PC-9 (cell line): ENCODE measurements around the gene HES7. TPM values are rescaled to one million over a fixed set of nuclear protein-coding genes. Genes with fewer than 3 reads are reported as not detected.

Experiments used
- BruUV-seq: library from RNA; stranded (reverse); fragments of 400-500 nt; replicated peaks from 2 replicates; lab custom pipeline; 2021; lab: Mats Ljungman, UMichigan
- CTCF ChIA-PET: fragments of 300-600 bp; sonication (Branson Sonifier 250); formaldehyde crosslinking; loops from one replicate; lab custom pipeline; 2022; ENCODE audit warnings: antibody characterized with exemption; lab: Charles Lee
- POLR2A ChIA-PET: fragments of 300-600 bp; sonication (Branson Sonifier 250); formaldehyde crosslinking; loops from one replicate; lab custom pipeline; 2022; ENCODE audit warnings: antibody characterized with exemption; ENCODE audit not compliant: unreplicated experiment; lab: Charles Lee
- DNase-seq, 2 experiments: peaks; one replicate each; pipeline versions ENCODE4 v3.0.0 to v3.0.0-alpha.2; 2015 to 2022; ENCODE audit warnings: mixed read lengths in 1 of 2
- H2AFZ ChIP-seq: fragments of 200-600 bp; sonication (generic); 2 replicates; pipeline ENCODE4 v1.8.1; 2017; ENCODE audit warnings: antibody characterized with exemption
- H3F3A ChIP-seq: fragments of 200-600 bp; sonication (generic); 2 replicates; pipeline ENCODE4 v1.8.1; 2017; ENCODE audit warnings: antibody characterized with exemption, mild to moderate bottlenecking, low read depth; ENCODE audit not compliant: insufficient read depth
- H3K27ac ChIP-seq: fragments of 200-600 bp; sonication (generic); 2 replicates; pipeline ENCODE4 v1.6.1; 2016; ENCODE audit warnings: mixed run types
- H3K27me3 ChIP-seq: fragments of 200-600 bp; sonication (generic); 2 replicates; pipeline ENCODE4 v1.6.1; 2016; ENCODE audit warnings: low read depth, mixed run types; ENCODE audit not compliant: insufficient read depth
- H3K36me3 ChIP-seq: fragments of 200-600 bp; sonication (generic); 2 replicates; pipeline ENCODE4 v1.6.1; 2016; ENCODE audit warnings: low read depth, mixed run types
- H3K4me1 ChIP-seq: fragments of 200-600 bp; sonication (generic); replicated peaks from 2 replicates; pipeline ENCODE4 v1.6.1; 2016; ENCODE audit warnings: mixed run types; ENCODE audit not compliant: insufficient read depth
- H3K4me2 ChIP-seq: fragments of 200-600 bp; sonication (generic); 2 replicates; pipeline ENCODE4 v1.6.1; 2017; ENCODE audit warnings: mixed run types
- H3K4me3 ChIP-seq: fragments of 200-600 bp; sonication (generic); 2 replicates; pipeline ENCODE4 v1.6.1; 2016; ENCODE audit warnings: mixed run types
- H3K79me2 ChIP-seq: fragments of 200-600 bp; sonication (generic); 2 replicates; pipeline ENCODE4 v1.6.1; 2017; ENCODE audit warnings: low read depth, mixed run types
- H3K9me2 ChIP-seq: fragments of 200-600 bp; sonication (generic); 2 replicates; pipeline ENCODE4 v1.8.1; 2017; ENCODE audit warnings: mild to moderate bottlenecking; ENCODE audit not compliant: insufficient read depth
- H3K9me3 ChIP-seq: fragments of 200-600 bp; sonication (generic); 2 replicates; pipeline ENCODE4 v1.8.1; 2016; ENCODE audit warnings: low read depth; ENCODE audit not compliant: insufficient read depth
- H4K20me1 ChIP-seq: fragments of 200-600 bp; sonication (generic); 2 replicates; pipeline ENCODE4 v1.8.1; 2017; ENCODE audit not compliant: insufficient read depth
- CTCF ChIP-seq: fragments of 200-600 bp; sonication (generic); conservative IDR thresholded peaks from 2 replicates; pipeline ENCODE4 v1.6.1; 2017; ENCODE audit warnings: mixed run types, antibody characterized with exemption, mild to moderate bottlenecking, moderate library complexity
- EZH2 ChIP-seq: fragments of 200-600 bp; sonication (generic); IDR thresholded peaks from 2 replicates; pipeline ENCODE4 v1.8.0; 2017; ENCODE audit warnings: antibody characterized with exemption, low read depth
- intact Hi-C: fragments of 100-400 bp; cut with micrococcal nuclease; formaldehyde crosslinking; loops from one replicate; pipeline ENCODE4 v1.10.0; 2022; ENCODE audit not compliant: unreplicated experiment
- total RNA-seq: library from RNA; stranded (reverse); gene quantifications from 2 replicates; pipeline ENCODE4 v1.2.3, GENCODE V29; 2021

The HES7 gene
- total RNA-seq, 1 experiment from 2014 or later: 2.6 TPM

- H3K9me3 ChIP-seq: no peaks in the 10 kb centered on the region
- no peak within 1 kb of the TSS for H3K27ac ChIP-seq
- no peaks in the 10 kb centered on the region for H4K20me1 ChIP-seq
- no peaks in the 10 kb centered on the region for H3K36me3 ChIP-seq
- intact Hi-C loops: no loop called here
- CTCF ChIA-PET: interaction anchor here (0.6 to 1.3 kb wide), 5 partner anchors 14 to 1461 kb away, joined by 3 to 10 read pairs (median 4); no protein-coding TSS in a partner anchor
- H3K4me1 ChIP-seq: no peaks in the 10 kb centered on the region
- no peak within 1 kb of the TSS for H2AFZ ChIP-seq
- TF ChIP-seq CTCF: no peak
- no peak for TF ChIP-seq EZH2
- no peaks in the 10 kb centered on the region for H3F3A ChIP-seq
- peak in 1 of 2 experiments; percentile 61 for DNase-seq
- H3K9me2 ChIP-seq: no peaks in the 10 kb centered on the region
- no peak within 1 kb of the TSS for H3K4me2 ChIP-seq
- no peak within 1 kb of the TSS for H3K4me3 ChIP-seq
- H3K79me2 ChIP-seq: no peaks in the 10 kb centered on the region
- BruUV-seq: no TSS peak
- POLR2A ChIA-PET: interaction anchor here (0.5 kb wide), 1 partner anchor 472 kb away, joined by 4 read pairs; the partner anchor contains the start of gene FXR2
- H3K27me3 ChIP-seq: no peaks in the 10 kb centered on the region; the same call in 1 of the 2 replicates
Measured at GRCh38 chr17:8087075-8087951, 36.6 kb downstream of the HES7 start, which contains the start of gene ALOX12B. Gene ALOX12B (minus strand): TSS chr17:8087716. CDS start chr17:8087442, 274 bp downstream.

GRCh38 chr17:8084250-8084649, 39.7 kb downstream of the HES7 start:
- Histone ChIP-seq H4K20me1 (no peaks in the 10 kb centered on the region), H3K9me2 (no peaks in the 10 kb centered on the region), H3K4me2 (no peak overlapping the region), H3F3A (no peaks in the 10 kb centered on the region), H3K36me3 (no peaks in the 10 kb centered on the region), H3K4me1 (no peaks in the 10 kb centered on the region), H2AFZ (no peak overlapping the region), H3K27ac (no peak overlapping the region), H3K79me2 (no peaks in the 10 kb centered on the region), H3K9me3 (no peaks in the 10 kb centered on the region), H3K4me3 (no peak overlapping the region), H3K27me3 (no peaks in the 10 kb centered on the region)
- no peak for DNase-seq
- no peak for TF ChIP-seq CTCF
- no peak for TF ChIP-seq EZH2
- intact Hi-C loops: no loop called here
- ChIA-PET CTCF (no interaction called here), POLR2A (interaction anchor here (0.7 kb wide), 1 partner anchor 383 kb away, joined by 3 read pairs; no protein-coding TSS in a partner anchor)
- BruUV-seq: no TSS peak

- ChIA-PET POLR2A (no interaction called here), CTCF (interaction anchor here (0.7 kb wide), 1 partner anchor 8 kb away, joined by 6 read pairs; no protein-coding TSS in a partner anchor)
- BruUV-seq: no TSS peak
- no peak overlapping the region for H2AFZ ChIP-seq
- H3K4me1 ChIP-seq: no peaks in the 10 kb centered on the region
- intact Hi-C loops: no loop called here
- no peaks in the 10 kb centered on the region for H3F3A ChIP-seq
- H3K4me3 ChIP-seq: no peak overlapping the region
- H3K4me2 ChIP-seq: no peak overlapping the region
- no peaks in the 10 kb centered on the region for H3K27me3 ChIP-seq
- H3K27ac ChIP-seq: no peak overlapping the region
- no peaks in the 10 kb centered on the region for H4K20me1 ChIP-seq
- H3K9me3 ChIP-seq: no peaks in the 10 kb centered on the region
- H3K79me2 ChIP-seq: no peaks in the 10 kb centered on the region
- TF ChIP-seq CTCF: no peak
- TF ChIP-seq EZH2: no peak
- DNase-seq: no peak
- H3K9me2 ChIP-seq: no peaks in the 10 kb centered on the region
- H3K36me3 ChIP-seq: no peaks in the 10 kb centered on the region
Measured at GRCh38 chr17:8082292-8082691, 41.6 kb downstream of the HES7 start.
